NT2/D1 (cell line): ENCODE data around the gene ABLIM1.

Experiments
- DNase-seq: peaks from one replicate; pipeline ENCODE4 v3.0.0-alpha.2; 2011; ENCODE audit warnings: low read depth, low spot score
- H3K27me3 ChIP-seq: 2 replicates; pipeline ENCODE4 v1.6.0; 2011; ENCODE audit warnings: mild to moderate bottlenecking; ENCODE audit not compliant: insufficient read length, insufficient read depth
- H3K36me3 ChIP-seq: 2 replicates; pipeline ENCODE4 v1.6.1; 2011; ENCODE audit warnings: mild to moderate bottlenecking, low read length, mixed read lengths; ENCODE audit not compliant: insufficient read depth, insufficient read length
- H3K4me1 ChIP-seq: 2 replicates; pipeline ENCODE4 v1.5.1; 2011; ENCODE audit not compliant: insufficient read depth, insufficient read length
- H3K4me3 ChIP-seq: 2 replicates; pipeline ENCODE4 v1.5.1; 2011; ENCODE audit warnings: low read depth; ENCODE audit not compliant: insufficient read length
- H3K9ac ChIP-seq: 2 replicates; pipeline ENCODE4 v1.6.0; 2011; ENCODE audit warnings: low read depth; ENCODE audit not compliant: insufficient read length
- H3K9me3 ChIP-seq: 2 replicates; pipeline ENCODE4 v1.5.1; 2011; ENCODE audit warnings: mild to moderate bottlenecking, low read length; ENCODE audit not compliant: insufficient read depth
- SUZ12 ChIP-seq: IDR thresholded peaks from 2 replicates; pipeline ENCODE4 v1.6.1; 2011; ENCODE audit not compliant: insufficient read length, insufficient read depth; ENCODE audit errors: extremely low read depth
- YY1 ChIP-seq: IDR thresholded peaks from 2 replicates; pipeline ENCODE4 v1.6.1; 2011; ENCODE audit not compliant: insufficient read length, insufficient read depth
- ZNF274 ChIP-seq: IDR thresholded peaks from 2 replicates; pipeline ENCODE4 v1.6.1; 2011; ENCODE audit warnings: mild to moderate bottlenecking, low read depth, low read length

ABLIM1 gene

GRCh38 chr10:114485696-114486400 lies 172.2 kb downstream of the ABLIM1 start:
- DNase-seq, result no peak
- no peak overlapping the region for H3K9ac ChIP-seq
- H3K4me1 ChIP-seq, result no peaks in the 10 kb centered on the region
- H3K27me3 ChIP-seq, result no peaks in the 10 kb centered on the region
- TF ChIP-seq YY1, result no peak
- no peak for TF ChIP-seq SUZ12
- TF ChIP-seq ZNF274, result no peak
- peaks cover 12% of the 10 kb centered on the region; the same call in 1 of the 2 replicates for H3K9me3 ChIP-seq
- no peak overlapping the region for H3K4me3 ChIP-seq
- peaks cover 41% of the 10 kb centered on the region for H3K36me3 ChIP-seq

- Histone ChIP-seq H3K27me3 (no peaks in the 10 kb centered on the region), H3K4me3 (no peak overlapping the region), H3K9ac (no peak overlapping the region), H3K4me1 (no peaks in the 10 kb centered on the region), H3K9me3 (peaks cover 12% of the 10 kb centered on the region; the same call in 1 of the 2 replicates), H3K36me3 (peaks cover 40% of the 10 kb centered on the region)
- no peak for DNase-seq
- TF ChIP-seq ZNF274 (no peak), SUZ12 (no peak), YY1 (no peak)
Observed at GRCh38 chr10:114483575-114483974, 174.5 kb downstream of the ABLIM1 start.

DNA sequence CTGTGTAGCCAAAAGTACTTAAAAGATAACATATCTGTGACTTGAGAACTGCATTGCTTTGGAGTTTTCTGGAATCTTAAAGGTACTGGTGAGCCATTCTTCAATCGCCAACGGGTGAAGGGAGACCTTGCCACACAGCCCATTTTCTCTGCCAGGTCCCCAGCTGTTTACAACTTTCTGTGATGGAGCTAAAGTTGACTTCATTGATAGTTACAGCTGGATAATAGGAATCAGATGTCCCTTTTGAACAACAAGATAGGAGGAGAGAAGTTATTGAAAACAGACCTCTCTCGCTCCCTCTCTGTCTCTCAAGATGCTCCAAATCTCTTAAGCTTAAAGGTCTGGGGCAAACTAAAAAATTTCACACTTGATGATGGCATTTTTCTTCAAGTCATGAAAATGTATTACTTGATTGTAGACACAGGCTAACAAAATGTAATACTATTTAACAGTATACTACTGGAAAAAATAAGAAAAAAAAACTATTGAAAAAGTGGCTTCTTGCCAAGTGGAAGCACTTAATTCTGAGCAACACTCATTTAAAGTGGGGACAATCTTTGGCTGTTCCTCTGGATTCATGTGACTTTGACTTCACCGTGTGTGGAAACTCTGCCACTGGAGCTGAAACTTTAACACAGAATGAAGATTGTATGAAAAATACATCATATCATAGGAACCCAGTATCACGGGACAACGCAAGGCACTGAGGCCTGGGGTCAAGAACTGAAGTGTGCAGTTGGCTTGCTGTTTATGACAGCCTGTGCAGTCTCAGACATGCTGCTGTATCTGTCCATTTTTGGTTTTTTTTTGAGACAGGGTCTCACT lies 175.4 kb downstream of the ABLIM1 start:
- H3K36me3 ChIP-seq, result peaks cover 40% of the 10 kb centered on the region

DNA sequence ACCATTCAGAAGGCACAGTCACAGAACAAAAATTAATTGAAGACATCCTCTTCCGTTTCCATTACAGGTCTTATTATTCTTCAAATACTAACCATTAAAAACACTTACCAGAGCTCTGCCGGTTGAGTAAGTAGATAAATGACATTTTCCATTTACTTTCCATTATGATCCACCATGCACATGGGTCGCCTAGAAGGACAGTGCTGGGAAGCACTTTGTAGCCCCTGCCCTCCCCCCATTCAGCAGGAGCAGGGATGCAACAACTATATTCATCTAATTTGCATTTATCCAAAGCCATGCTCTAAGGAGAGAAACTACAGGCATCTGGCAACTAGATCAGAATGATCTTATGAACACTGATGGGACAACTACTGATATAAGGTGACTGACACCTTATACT lies 177.0 kb downstream of the ABLIM1 start:
- no peak for TF ChIP-seq ZNF274
- no peak for TF ChIP-seq SUZ12
- no peak for TF ChIP-seq YY1
- Histone ChIP-seq H3K9ac (no peak overlapping the region), H3K9me3 (peaks cover 11% of the 10 kb centered on the region; the same call in 1 of the 2 replicates), H3K36me3 (peaks cover 34% of the 10 kb centered on the region), H3K4me3 (no peak overlapping the region), H3K4me1 (no peaks in the 10 kb centered on the region), H3K27me3 (no peaks in the 10 kb centered on the region)
- DNase-seq, result no peak

More for the DNA sequence above, 175.4 kb downstream of the ABLIM1 start:
- no peak overlapping the region for H3K4me3 ChIP-seq
- no peak overlapping the region for H3K9ac ChIP-seq
- H3K9me3 ChIP-seq, result peaks cover 12% of the 10 kb centered on the region; the same call in 1 of the 2 replicates
- TF ChIP-seq SUZ12, result no peak
- H3K4me1 ChIP-seq, result no peaks in the 10 kb centered on the region
- DNase-seq, result no peak
- no peaks in the 10 kb centered on the region for H3K27me3 ChIP-seq

DNA sequence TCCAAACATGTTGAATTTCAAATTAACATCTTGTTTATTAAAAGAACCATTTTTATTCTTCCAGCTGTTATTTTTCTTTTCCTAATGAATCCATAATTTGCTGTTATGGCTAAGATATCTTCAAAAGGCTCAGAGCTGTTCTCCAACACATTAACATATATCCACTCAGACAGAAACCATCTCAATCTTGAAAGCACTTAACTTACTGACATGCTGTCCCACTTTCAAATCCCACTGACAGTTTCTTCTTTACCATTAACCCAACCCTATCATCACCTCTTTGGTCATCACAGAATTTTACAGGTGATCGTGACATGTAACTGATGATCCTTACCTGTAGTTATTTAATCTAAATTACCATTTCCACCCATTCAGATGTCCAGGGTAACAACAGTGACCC lies 178.2 kb downstream of the ABLIM1 start:
- Histone ChIP-seq H3K4me3 (no peak overlapping the region), H3K4me1 (no peaks in the 10 kb centered on the region), H3K9me3 (peaks cover under 1% of the 10 kb centered on the region; the same call in 1 of the 2 replicates), H3K9ac (no peak overlapping the region), H3K27me3 (no peaks in the 10 kb centered on the region), H3K36me3 (peaks cover 24% of the 10 kb centered on the region)
- no peak for TF ChIP-seq SUZ12
- no peak for TF ChIP-seq YY1
- no peak for TF ChIP-seq ZNF274
- DNase-seq, result no peak

DNA sequence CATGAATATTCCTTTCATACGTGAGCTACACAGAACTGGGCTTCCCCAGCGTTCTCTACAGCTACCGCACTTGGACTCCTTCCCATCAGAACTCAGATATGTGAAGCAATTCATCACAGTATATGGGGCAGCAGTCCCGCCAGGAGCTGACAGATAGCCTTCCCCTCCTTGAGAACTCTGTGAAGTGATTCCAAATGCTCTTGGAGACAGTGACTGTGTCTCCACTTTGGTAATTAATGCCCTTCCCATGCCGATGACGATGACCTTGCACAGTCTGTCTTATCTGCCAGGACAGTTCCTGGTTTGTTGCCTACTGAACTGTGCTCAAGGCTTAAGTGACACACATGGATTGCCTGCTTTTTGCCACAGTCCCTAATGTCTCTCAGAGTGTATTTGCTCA lies 178.8 kb downstream of the ABLIM1 start:
- Histone ChIP-seq H3K4me3 (no peak overlapping the region), H3K4me1 (no peaks in the 10 kb centered on the region), H3K9me3 (no peaks in the 10 kb centered on the region), H3K36me3 (peaks cover 23% of the 10 kb centered on the region), H3K9ac (no peak overlapping the region), H3K27me3 (no peaks in the 10 kb centered on the region)
- TF ChIP-seq ZNF274 (no peak), SUZ12 (no peak), YY1 (no peak)
- no peak for DNase-seq

DNA sequence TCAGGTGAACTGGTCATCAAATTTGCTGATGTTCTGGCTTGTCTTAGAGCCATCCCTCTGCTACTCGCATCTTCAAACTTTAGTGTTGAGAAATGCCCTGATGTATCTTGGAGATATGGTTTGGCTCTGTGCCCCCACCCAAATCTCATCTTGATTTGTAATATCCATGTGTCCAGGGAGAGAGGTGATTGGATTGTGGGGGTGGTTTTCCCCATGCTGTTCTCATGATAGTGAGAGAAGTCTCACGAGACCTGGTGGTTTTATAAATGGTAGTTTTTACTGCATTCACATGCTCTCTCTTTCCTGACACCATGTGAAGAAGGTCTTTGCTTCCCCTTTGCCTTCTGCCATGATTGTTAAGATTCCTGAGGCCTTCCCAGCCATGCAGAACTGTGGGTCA lies 179.8 kb downstream of the ABLIM1 start:
- Histone ChIP-seq H3K9me3 (no peaks in the 10 kb centered on the region), H3K9ac (no peak overlapping the region), H3K4me3 (no peak overlapping the region), H3K27me3 (no peaks in the 10 kb centered on the region), H3K4me1 (no peaks in the 10 kb centered on the region), H3K36me3 (peaks cover 15% of the 10 kb centered on the region)
- TF ChIP-seq SUZ12, result no peak
- no peak for TF ChIP-seq ZNF274
- TF ChIP-seq YY1, result no peak
- DNase-seq, result no peak
